HG03432 (cell line): ENCODE results near the gene DTNA.
"Not testable (repeated sequence)": the region's sequence is repeated elsewhere in the genome, so short reads cannot be mapped to it uniquely, and the experiment has no call there.

Experiments
- ATAC-seq: cut with Tn5 transposase; IDR thresholded peaks from one replicate; pipeline ENCODE4 v1.9.1; 2021; ENCODE audit warnings: mild to moderate bottlenecking, moderate library complexity; ENCODE audit not compliant: unreplicated experiment

The DTNA gene

DNA sequence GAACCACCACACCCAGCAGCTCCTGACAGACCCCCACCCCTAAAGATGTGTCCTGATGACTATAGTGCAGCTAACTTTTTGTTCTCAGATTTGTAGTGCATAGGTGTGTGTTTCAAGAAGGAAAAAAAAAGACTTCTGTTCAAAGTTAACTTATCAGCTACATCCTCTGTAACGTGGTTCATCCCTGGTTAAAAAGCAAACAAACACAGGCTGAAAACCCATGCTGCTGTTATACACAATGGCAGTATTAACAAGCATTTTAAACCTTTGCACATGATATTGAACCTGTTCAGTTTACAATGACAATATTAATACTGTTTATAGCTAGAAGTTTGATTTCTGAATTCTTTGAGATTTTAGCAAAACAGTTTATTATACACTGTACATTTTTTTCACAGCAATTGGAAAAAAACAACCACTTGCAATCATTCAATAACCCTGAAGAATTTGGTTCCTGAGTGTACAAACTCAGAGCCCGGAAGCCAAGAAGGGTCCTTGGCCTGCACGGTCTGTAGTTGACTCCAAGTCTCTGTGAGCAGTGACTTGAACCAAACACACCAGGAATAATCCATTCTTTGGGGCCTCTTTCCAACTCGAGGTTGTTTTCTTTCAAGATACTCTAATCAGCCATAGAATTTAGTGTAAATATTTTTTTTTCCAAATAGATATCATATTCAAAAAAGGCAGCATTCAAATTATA is 177.9 kb downstream of the DTNA start:
- ATAC-seq: no peak

DNA sequence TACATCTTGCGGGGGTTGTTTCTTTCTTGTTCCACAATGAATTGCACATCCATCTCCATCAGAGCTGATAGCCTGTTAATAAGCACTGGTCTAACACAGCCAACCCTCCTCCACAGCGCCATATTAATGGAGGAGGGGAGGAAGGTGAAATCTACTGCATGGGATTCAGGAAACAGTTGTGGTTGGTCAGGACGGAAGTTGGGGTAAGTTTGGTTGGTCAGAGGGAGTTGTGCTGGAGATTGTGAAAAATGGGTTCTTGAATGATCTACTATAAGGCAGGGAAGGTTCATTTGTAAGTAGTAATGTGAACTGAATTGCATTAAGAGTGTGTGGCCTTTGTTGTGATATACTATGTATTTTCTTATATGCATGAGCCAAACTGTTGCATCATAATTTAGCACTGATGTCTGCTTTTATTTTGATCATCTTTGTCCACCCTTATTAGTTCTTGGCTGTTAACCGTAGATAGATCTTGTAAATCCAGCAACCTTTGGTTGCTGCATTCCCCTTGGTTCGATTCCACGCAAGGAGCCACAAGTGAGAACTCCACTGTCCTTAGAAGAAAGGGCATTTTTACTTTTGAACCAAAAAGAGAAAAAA is 180.5 kb downstream of the DTNA start:
- ATAC-seq: no peak

GRCh38 chr18:34892379-34892778 is 182.3 kb downstream of the DTNA start:
- ATAC-seq: no peak

- ATAC-seq: no peak
Observed at GRCh38 chr18:34893239-34893638, 183.1 kb downstream of the DTNA start.

DNA sequence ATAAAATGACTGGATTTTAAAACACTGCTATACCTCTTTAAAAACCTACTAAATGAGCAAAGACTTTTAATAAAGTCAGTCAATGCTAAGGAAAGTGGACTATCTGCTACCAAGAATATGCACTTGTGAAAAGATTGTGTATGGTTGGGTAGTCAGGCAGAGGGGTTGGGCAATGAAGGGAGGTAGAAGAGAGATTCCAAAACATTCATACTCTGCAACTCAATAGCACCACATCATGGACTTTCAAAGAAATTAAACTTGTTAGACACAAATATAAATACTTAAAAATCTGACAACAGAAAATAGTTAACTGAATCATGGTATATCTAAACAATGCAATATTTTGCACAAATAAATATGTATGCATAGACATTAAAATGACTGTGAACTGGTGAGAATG is 191.2 kb downstream of the DTNA start:
- ATAC-seq: no peak

- ATAC-seq: no peak
Observed at GRCh38 chr18:34904994-34905393, 194.9 kb downstream of the DTNA start.

DNA sequence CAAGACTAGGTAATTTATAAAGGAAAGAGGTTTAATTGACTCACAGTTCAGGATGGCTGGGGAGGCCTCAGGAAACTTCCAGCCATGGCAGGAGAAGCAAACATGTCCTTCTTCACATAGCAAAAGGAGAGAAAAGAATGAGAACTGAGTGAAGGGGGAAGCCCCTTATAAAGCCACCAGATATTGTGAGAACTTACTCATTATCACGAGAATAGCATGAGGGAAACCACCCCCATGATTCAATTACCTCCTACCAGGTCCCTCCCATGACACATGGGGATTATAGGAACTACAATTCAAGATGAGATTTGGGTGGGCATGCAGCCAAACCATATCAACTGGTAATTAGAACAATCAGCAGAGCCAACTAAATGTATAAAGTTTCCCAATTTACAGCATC is 196.9 kb downstream of the DTNA start:
- ATAC-seq: not testable (repeated sequence)

GRCh38 chr18:34909637-34910364 is 199.7 kb downstream of the DTNA start:
- ATAC-seq: no peak

- ATAC-seq: no peak
Observed at GRCh38 chr18:34911081-34911480, 201.0 kb downstream of the DTNA start.

DNA sequence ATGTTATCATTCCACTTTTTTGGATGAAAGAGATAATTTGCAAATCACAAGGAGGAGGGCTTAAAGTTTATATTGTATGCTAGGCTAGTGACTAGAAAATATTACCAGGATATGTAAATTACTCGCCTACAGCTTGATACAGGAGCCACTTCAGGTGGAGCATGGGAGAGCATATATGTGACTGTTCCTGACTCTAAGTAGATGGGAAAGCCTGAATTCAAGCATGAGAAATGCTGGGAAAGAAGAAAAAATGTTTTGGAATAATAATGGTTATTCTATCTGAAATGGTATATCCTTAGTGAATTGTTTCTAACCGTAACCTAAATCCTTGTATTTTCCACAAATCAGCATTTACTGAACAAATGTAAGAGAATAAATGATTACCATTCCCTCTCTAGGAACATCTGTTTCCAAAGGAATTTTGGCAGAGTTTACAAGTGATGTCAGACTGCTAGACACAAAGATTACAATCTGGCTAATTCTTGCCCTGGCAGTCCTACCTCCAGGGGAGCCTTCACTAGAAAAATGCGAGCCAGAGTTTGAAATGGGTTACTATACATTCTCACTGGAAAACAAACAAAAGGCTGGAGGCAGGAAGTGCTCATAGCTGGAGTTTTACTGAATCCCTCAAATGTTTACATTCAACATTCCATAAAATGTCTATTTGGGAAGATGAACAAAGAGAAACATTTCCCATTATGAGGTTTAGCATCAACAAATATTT is 201.7 kb downstream of the DTNA start:
- ATAC-seq: no peak

DNA sequence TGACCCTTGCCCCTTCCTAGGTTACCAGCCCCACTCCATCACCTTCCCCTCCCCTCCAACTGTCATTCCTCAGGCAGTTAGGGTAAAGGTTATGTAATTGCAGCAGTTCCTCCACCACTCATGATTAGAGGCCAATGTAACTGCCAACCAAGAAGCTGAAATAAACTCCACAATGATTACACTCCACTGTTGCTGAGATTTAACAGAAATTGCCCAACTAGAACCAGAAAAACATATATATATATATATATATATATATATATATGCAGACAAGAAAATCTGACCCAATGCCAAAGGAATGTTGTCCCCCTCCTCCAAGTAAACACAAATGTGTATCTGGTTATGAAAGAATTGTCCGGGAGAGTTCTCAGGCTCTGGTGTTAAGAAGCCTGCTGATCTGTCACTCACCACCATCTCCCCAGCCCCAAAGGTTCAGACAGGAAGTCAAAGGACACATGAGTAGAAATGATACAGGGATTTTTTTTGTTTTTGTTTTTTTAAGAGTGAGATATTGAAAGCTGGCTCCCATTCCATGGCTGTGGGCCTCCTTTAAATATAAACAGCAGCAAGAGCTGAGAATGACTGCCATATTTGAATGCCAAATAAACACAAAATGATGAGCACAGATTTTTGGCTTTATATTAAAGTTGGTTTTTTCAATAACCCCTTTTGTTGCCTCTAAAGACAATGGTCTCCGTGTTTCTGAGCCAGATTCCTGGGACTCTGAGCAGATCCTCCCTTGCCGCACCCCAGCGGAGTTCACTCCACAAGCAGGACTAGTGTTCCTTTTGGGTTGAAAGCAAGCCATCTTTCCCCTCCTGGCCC is 204.0 kb downstream of the DTNA start:
- no peak for ATAC-seq

- no peak for ATAC-seq
Observed at GRCh38 chr18:34915046-34915445, 204.9 kb downstream of the DTNA start.

GRCh38 chr18:34916539-34916938 is 206.4 kb downstream of the DTNA start:
- ATAC-seq: not testable (repeated sequence)

- no peak for ATAC-seq
Observed at GRCh38 chr18:34918856-34919255, 208.8 kb downstream of the DTNA start.

DNA sequence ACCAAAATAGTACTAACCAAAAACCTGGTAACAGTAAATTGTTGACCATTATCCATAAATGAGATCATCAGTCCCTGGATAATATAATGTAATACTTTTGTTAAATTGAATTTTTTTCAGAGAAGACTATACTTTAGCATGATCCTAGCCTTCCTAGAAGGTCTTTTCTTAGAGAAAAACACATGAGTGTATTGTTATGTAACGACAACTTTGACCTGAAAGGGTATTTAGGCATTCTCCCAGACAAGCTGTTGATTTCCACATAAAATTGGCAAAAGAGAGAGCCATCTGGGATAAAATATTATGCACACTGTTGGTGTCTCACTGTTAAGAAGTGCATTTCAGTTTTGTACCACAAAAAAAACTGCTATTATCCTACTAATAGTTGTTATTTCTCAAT is 211.1 kb downstream of the DTNA start:
- ATAC-seq: no peak

- no peak for ATAC-seq
Observed at GRCh38 chr18:34921811-34922385, 211.8 kb downstream of the DTNA start.

- ATAC-seq: not testable (repeated sequence)
Observed at GRCh38 chr18:34922594-34922993, 212.5 kb downstream of the DTNA start.

- no peak for ATAC-seq
Observed at GRCh38 chr18:34923911-34924310, 213.8 kb downstream of the DTNA start.

- ATAC-seq: no peak
Observed at GRCh38 chr18:34926683-34927082, 216.6 kb downstream of the DTNA start.

- ATAC-seq: no peak
Observed at GRCh38 chr18:34928088-34928753, 218.1 kb downstream of the DTNA start.
